GM20000 (cell line): Measurements from ENCODE around the gene FOXK1.

Experiments
- DNase-seq: peaks from one replicate; pipeline ENCODE4 v3.0.0; 2012; ENCODE audit warnings: low spot score
- CTCF ChIP-seq: IDR thresholded peaks from 2 replicates; pipeline ENCODE4 v1.5.1; 2012; ENCODE audit warnings: mild to moderate bottlenecking, control low read depth; ENCODE audit errors: extremely low read depth, missing control alignments

FOXK1 gene

GRCh38 chr7:4771737-4772136 is 89.6 kb downstream of the FOXK1 start:
- DNase-seq: no peak
- TF ChIP-seq CTCF: no peak

GRCh38 chr7:4772306-4772705 is 90.2 kb downstream of the FOXK1 start:
- no peak for TF ChIP-seq CTCF
- DNase-seq: no peak

GRCh38 chr7:4774007-4774406 is 91.9 kb downstream of the FOXK1 start:
- TF ChIP-seq CTCF: no peak
- DNase-seq: no peak

GRCh38 chr7:4774658-4775249 is 92.7 kb downstream of the FOXK1 start:
- no peak for TF ChIP-seq CTCF
- no peak for DNase-seq

GRCh38 chr7:4775250-4775847 is 93.3 kb downstream of the FOXK1 start, which contains the start of gene AP5Z1:
TSS of gene AP5Z1 (plus strand) at chr7:4775623. CDS start at chr7:4775716, 93 bp downstream.
- no peak for TF ChIP-seq CTCF

GRCh38 chr7:4775848-4776623 is 93.9 kb downstream of the FOXK1 start:
- no peak for TF ChIP-seq CTCF
- no peak for DNase-seq

More at GRCh38 chr7:4775250-4775847, 93.3 kb downstream of the FOXK1 start, which contains the start of gene AP5Z1:
- DNase-seq: peak; percentile 99

- no peak for TF ChIP-seq CTCF
- DNase-seq: no peak
Measured at GRCh38 chr7:4779118-4779517, 97.0 kb downstream of the FOXK1 start.
